Endothelial cell of umbilical vein (primary cell): Measurements from ENCODE around the gene AP1M1. TPM values are rescaled to one million over a fixed set of nuclear protein-coding genes. Genes with fewer than 3 reads are reported as not detected.
A peak's percentile ranks its signal among the peaks of the same experiment; 100 is the strongest.

Source experiments
- BruUV-seq: library from RNA; stranded (reverse); fragments of 400-500 nt; replicated peaks from 2 replicates; lab custom pipeline; 2021; lab: Mats Ljungman, UMichigan
- CTCF ChIA-PET: fragments of 300-600, 350-600 bp; sonication (Branson Sonifier 250); formaldehyde crosslinking; loops from one replicate; lab custom pipeline; 2021; ENCODE audit warnings: antibody characterized with exemption, inconsistent platforms; lab: Charles Lee
- POLR2A ChIA-PET: fragments of 300-600, 350-600 bp; sonication (Branson Sonifier 250); formaldehyde crosslinking; loops from one replicate; lab custom pipeline; 2021; ENCODE audit warnings: antibody characterized with exemption, inconsistent platforms; lab: Charles Lee
- DNase-seq: peaks from one replicate; pipeline ENCODE4 v3.0.0-alpha.2; 2011; ENCODE audit warnings: low read depth, low spot score
- FAIRE-seq: peaks from 2 replicates; lab custom pipeline; 2011; peaks lifted over from hg19 to GRCh38; lab: Jason Lieb, UNC
- H2AFZ ChIP-seq: 2 replicates; pipeline ENCODE4 v1.6.0; 2012; ENCODE audit warnings: low read depth, low read length, control low read depth, inconsistent platforms
- H3K27ac ChIP-seq: 2 replicates; pipeline ENCODE4 v1.5.1; 2011; ENCODE audit warnings: low read depth, mild to moderate bottlenecking, control low read depth, low read length, moderate library complexity; ENCODE audit not compliant: insufficient read depth
- H3K27me3 ChIP-seq, 2 experiments: 2 replicates each; pipeline versions ENCODE4 v1.6.0 to v1.6.1; 2011; ENCODE audit warnings: low read length in 2 of 2, mixed read lengths in 1 of 2; ENCODE audit not compliant: control insufficient read depth in 2 of 2, insufficient read depth in 2 of 2
- H3K36me3 ChIP-seq, 2 experiments: 2 replicates in 1 of 2; 3 replicates in 1 of 2; pipeline ENCODE4 v1.5.1; 2011; ENCODE audit warnings: low read length in 2 of 2, mild to moderate bottlenecking in 1 of 2, moderate library complexity in 1 of 2; ENCODE audit not compliant: control insufficient read depth in 2 of 2, insufficient read depth in 2 of 2; ENCODE audit errors: extremely low read depth in 1 of 2
- H3K4me1 ChIP-seq: 3 replicates; pipeline ENCODE4 v1.5.1; 2011; ENCODE audit warnings: mild to moderate bottlenecking, low read length; ENCODE audit not compliant: control insufficient read depth, insufficient read depth; ENCODE audit errors: extremely low read depth
- H3K4me2 ChIP-seq: 2 replicates; pipeline ENCODE4 v1.6.1; 2011; ENCODE audit warnings: low read length, control low read depth, mixed read lengths; ENCODE audit not compliant: insufficient read depth
- H3K4me3 ChIP-seq, 3 experiments: fragments of 200-600 bp in 1 of 3; sonication (generic), shearing (Covaris generic) in 1 of 3; replicated peaks in 1 of 3; 2 replicates each; pipeline ENCODE4 v1.5.1; 2011 to 2016; ENCODE audit warnings: control low read depth in 3 of 3, low read length in 3 of 3, mild to moderate bottlenecking in 2 of 3, inconsistent platforms in 1 of 3, low read depth in 1 of 3, moderate library complexity in 1 of 3; ENCODE audit not compliant: insufficient read depth in 1 of 3
- H3K79me2 ChIP-seq: 2 replicates; pipeline ENCODE4 v1.6.0; 2012; ENCODE audit warnings: low read length, inconsistent platforms; ENCODE audit not compliant: control insufficient read depth, insufficient read depth
- H3K9ac ChIP-seq: replicated peaks from 2 replicates; pipeline ENCODE3; 2011; ENCODE audit warnings: low read length, control low read depth; ENCODE audit not compliant: insufficient read depth; ENCODE audit errors: extremely low read depth
- H3K9me1 ChIP-seq: replicated peaks from 3 replicates; pipeline ENCODE4 v1.6.0; 2011; ENCODE audit warnings: mild to moderate bottlenecking, low read length; ENCODE audit not compliant: control insufficient read depth, insufficient read depth; ENCODE audit errors: extremely low read depth
- H3K9me3 ChIP-seq: replicated peaks from 2 replicates; pipeline ENCODE4 v1.5.1; 2012; ENCODE audit warnings: low read length, inconsistent platforms; ENCODE audit not compliant: control insufficient read depth, insufficient read depth
- H4K20me1 ChIP-seq: replicated peaks from 2 replicates; pipeline ENCODE3; 2011; ENCODE audit warnings: mild to moderate bottlenecking, low read length; ENCODE audit not compliant: control insufficient read depth, insufficient read depth; ENCODE audit errors: extremely low read depth
- EZH2 ChIP-seq: IDR thresholded peaks from 2 replicates; pipeline ENCODE4 v1.6.1; 2012; ENCODE audit warnings: borderline replicate concordance, low read depth, mild to moderate bottlenecking, moderate library complexity, low read length, inconsistent platforms; ENCODE audit not compliant: severe bottlenecking
- FOS ChIP-seq: IDR thresholded peaks from 2 replicates; pipeline ENCODE4 v1.6.1; 2011; ENCODE audit warnings: mild to moderate bottlenecking, low read length, moderate library complexity, borderline replicate concordance; ENCODE audit not compliant: insufficient read depth
- GATA2 ChIP-seq: IDR thresholded peaks from 2 replicates; pipeline ENCODE4 v1.7.0; 2011; ENCODE audit warnings: low read depth, mild to moderate bottlenecking, moderate library complexity, mixed read lengths, low read length; ENCODE audit not compliant: insufficient read length, insufficient read depth
- MYC ChIP-seq: IDR thresholded peaks from one replicate; pipeline ENCODE4 v1.6.1; 2011; ENCODE audit warnings: mild to moderate bottlenecking, low read depth, low read length
- POLR2AphosphoS5 ChIP-seq: IDR thresholded peaks from 2 replicates; pipeline ENCODE4 v1.6.1; 2012; ENCODE audit warnings: low read depth, mild to moderate bottlenecking, control low read depth, low read length, moderate library complexity; ENCODE audit not compliant: insufficient read depth
- dilution Hi-C: fragments of 300-500 bp; cut with MboI; formaldehyde crosslinking; loops from one replicate; pipeline ENCODE4 v1.15.0; 2019; ENCODE audit warnings: low sequenced_read_pairs; ENCODE audit not compliant: extremely low pct_ligation_motif_present
- intact Hi-C: fragments of 100-400 bp; cut with micrococcal nuclease; formaldehyde crosslinking; loops from one replicate; pipeline ENCODE4 v1.10.0; 2022
- polyA plus RNA-seq, 4 experiments: library from polyadenylated mRNA; depleted of rRNA in 3 of 4; stranded (reverse) in 3 of 4; unstranded in 1 of 4; fragments of >200 nt; gene quantifications; 2 replicates each; pipeline versions ENCODE4 v1.2.1 to v1.2.3, GENCODE V29; 2011 to 2012; ENCODE audit warnings: missing spikeins in 1 of 4
- total RNA-seq: library from RNA; stranded (reverse); gene quantifications from 2 replicates; pipeline ENCODE4 v1.2.3, GENCODE V29; 2021
- TF ChIP-seq, protein P1 (sequence below): IDR thresholded peaks from 2 replicates; pipeline ENCODE4 v1.6.1; 2011; ENCODE audit not compliant: insufficient read depth, insufficient read length

The AP1M1 gene
- total and polyA plus RNA-seq, 2 donors (not counting 3 experiments of a cell fraction or from before 2014, with no cell fraction given): 99.3 to 129 TPM

DNA sequence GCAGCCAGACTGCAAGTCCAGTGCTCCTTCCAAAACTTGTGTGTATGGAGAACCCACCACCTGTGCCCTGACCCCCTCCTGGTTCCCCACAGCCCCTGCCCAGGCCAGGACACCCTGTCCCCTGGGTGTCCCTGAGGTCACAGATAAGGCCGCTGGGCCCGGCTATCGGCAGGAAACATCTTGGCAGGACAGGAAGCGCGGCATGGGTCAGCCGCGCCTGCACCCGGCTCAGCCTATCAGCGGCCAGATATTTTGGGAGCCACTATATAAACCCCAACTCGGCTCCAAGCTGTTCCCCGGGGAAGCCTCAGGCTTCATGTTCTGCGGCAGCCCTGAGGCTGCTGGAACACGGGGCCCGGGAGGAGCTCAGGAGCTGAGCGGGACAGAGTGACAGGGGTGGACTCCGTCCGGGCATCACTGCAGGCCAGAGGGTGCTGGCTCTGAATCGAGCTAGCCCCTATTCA, 60.8 kb downstream of the AP1M1 start:
- peak overlapping the region; percentile 35 for H3K9ac ChIP-seq
- dilution Hi-C loops (no loop called here), intact Hi-C loops (loop anchor here (1.0 to 2.0 kb wide), 4 partner anchors 21 to 66 kb away; partner anchors contain the start of gene KLF2)
- BruUV-seq: no TSS peak
- H3K27me3 ChIP-seq: no peaks in the 10 kb centered on the region
- no peaks in the 10 kb centered on the region for H3K9me3 ChIP-seq
- peak; percentile 97 for FAIRE-seq
- H3K4me1 ChIP-seq: peaks cover 21% of the 10 kb centered on the region
- peak overlapping the region; percentile 0 for H3K4me2 ChIP-seq
- no peaks in the 10 kb centered on the region for H4K20me1 ChIP-seq
- no peaks in the 10 kb centered on the region for H3K9me1 ChIP-seq
- TF ChIP-seq FOS (peak; percentile 34), EZH2 (no peak), POLR2AphosphoS5 (peak; percentile 100), MYC (no peak), GATA2 (peak; percentile 99)
- TF ChIP-seq, protein P1, sequence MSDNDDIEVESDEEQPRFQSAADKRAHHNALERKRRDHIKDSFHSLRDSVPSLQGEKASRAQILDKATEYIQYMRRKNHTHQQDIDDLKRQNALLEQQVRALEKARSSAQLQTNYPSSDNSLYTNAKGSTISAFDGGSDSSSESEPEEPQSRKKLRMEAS: no peak
- H3K36me3 ChIP-seq: no peaks in the 10 kb centered on the region
- H3K4me3 ChIP-seq: no peak overlapping the region
- POLR2A ChIA-PET: interaction anchor here (0.8 to 3.4 kb wide), 7 partner anchors 9 to 72 kb away, joined by 4 to 14 read pairs (median 7); partner anchors contain the start of gene KLF2
- peak; percentile 94 for DNase-seq
- peak overlapping the region; percentile 56 for H3K27ac ChIP-seq
- CTCF ChIA-PET: interaction anchor here (0.7 to 1.6 kb wide), 8 partner anchors 11 to 124 kb away, joined by 3 to 9 read pairs (median 4); partner anchors contain the start of gene KLF2
- H3K79me2 ChIP-seq: no peaks in the 10 kb centered on the region
- no peak overlapping the region for H2AFZ ChIP-seq
